GM12892 (cell line): ENCODE measurements around the gene KDM5A.

ENCODE experiments used
- DNase-seq: peaks from one replicate; pipeline ENCODE4 v3.0.0; 2011; ENCODE audit not compliant: insufficient read length
- FAIRE-seq: peaks from 2 replicates; lab custom pipeline; 2011; peaks lifted over from hg19 to GRCh38; lab: Jason Lieb, UNC
- POLR2A ChIP-seq: IDR thresholded peaks from 2 replicates; pipeline ENCODE4 v1.6.1; 2011; ENCODE audit warnings: low read depth, low read length, control low read depth
- POLR2AphosphoS5 ChIP-seq: IDR thresholded peaks from 2 replicates; pipeline ENCODE4 v1.6.1; 2011; ENCODE audit warnings: low read depth, low read length, control low read depth
- TAF1 ChIP-seq: IDR thresholded peaks from 2 replicates; pipeline ENCODE4 v1.6.1; 2011; ENCODE audit warnings: low read depth, mild to moderate bottlenecking, control low read depth, low read length, borderline replicate concordance

Gene KDM5A

GRCh38 chr12:263574-263973, 125.5 kb downstream of the KDM5A start:
- no peak for DNase-seq
- TF ChIP-seq POLR2AphosphoS5: no peak
- TF ChIP-seq POLR2A: no peak
- no peak for TF ChIP-seq TAF1
- no peak for FAIRE-seq

GRCh38 chr12:262817-263216, 126.3 kb downstream of the KDM5A start, which contains the start of gene SLC6A13:
Gene SLC6A13, minus strand, starts transcription at chr12:262836. Its CDS starts 2,784 bp downstream, at chr12:260052.
- FAIRE-seq (no peak), DNase-seq (no peak)
- no peak for TF ChIP-seq POLR2A
- TF ChIP-seq TAF1: no peak
- TF ChIP-seq POLR2AphosphoS5: no peak

- no peak for FAIRE-seq
These were observed 127.0 kb downstream of the KDM5A start for GRCh38 chr12:262113-262512.

GRCh38 chr12:257521-258321, 131.4 kb downstream of the KDM5A start:
- DNase-seq (no peak), FAIRE-seq (no peak)
- TF ChIP-seq POLR2AphosphoS5 (no peak), TAF1 (no peak)

More at GRCh38 chr12:262113-262512, 127.0 kb downstream of the KDM5A start:
- no peak for TF ChIP-seq TAF1
- no peak for TF ChIP-seq POLR2A
- no peak for TF ChIP-seq POLR2AphosphoS5
- no peak for DNase-seq

GRCh38 chr12:256958-257357, 132.2 kb downstream of the KDM5A start:
- DNase-seq (no peak), FAIRE-seq (no peak)
- no peak for TF ChIP-seq POLR2A
- no peak for TF ChIP-seq POLR2AphosphoS5
- TF ChIP-seq TAF1: no peak

GRCh38 chr12:256225-256624, 132.9 kb downstream of the KDM5A start:
- TF ChIP-seq POLR2A (no peak), POLR2AphosphoS5 (no peak)

GRCh38 chr12:254912-255311, 134.2 kb downstream of the KDM5A start:
- TF ChIP-seq POLR2A: no peak
- TF ChIP-seq POLR2AphosphoS5: no peak
- TF ChIP-seq TAF1: no peak
- no peak for FAIRE-seq
- no peak for DNase-seq

More at GRCh38 chr12:256225-256624, 132.9 kb downstream of the KDM5A start:
- FAIRE-seq: no peak
- DNase-seq: no peak

GRCh38 chr12:254039-254438, 135.1 kb downstream of the KDM5A start:
- TF ChIP-seq POLR2AphosphoS5 (no peak), POLR2A (no peak), TAF1 (no peak)
- no peak for DNase-seq

GRCh38 chr12:253116-253831, 135.8 kb downstream of the KDM5A start:
- TF ChIP-seq TAF1 (no peak), POLR2A (no peak), POLR2AphosphoS5 (no peak)
- no peak for DNase-seq
- no peak for FAIRE-seq

More at GRCh38 chr12:254039-254438, 135.1 kb downstream of the KDM5A start:
- FAIRE-seq: no peak

GRCh38 chr12:252636-253035, 136.5 kb downstream of the KDM5A start:
- FAIRE-seq (no peak), DNase-seq (no peak)
- TF ChIP-seq POLR2AphosphoS5 (no peak), TAF1 (no peak)

- TF ChIP-seq POLR2A: no peak
- no peak for TF ChIP-seq TAF1
- no peak for TF ChIP-seq POLR2AphosphoS5
- DNase-seq (no peak), FAIRE-seq (no peak)
These were observed 141.8 kb downstream of the KDM5A start for GRCh38 chr12:247271-247670.
